ENCODE results near the gene SNX7. TPM values are rescaled to one million over a fixed set of nuclear protein-coding genes. Genes with fewer than 3 reads are reported as not detected.
A peak's percentile ranks its signal among the peaks of the same experiment; 100 is the strongest.

Gene SNX7
- total and polyA plus RNA-seq, 11 donors = 3.9 to 39.1 (median 18.6) TPM

DNA sequence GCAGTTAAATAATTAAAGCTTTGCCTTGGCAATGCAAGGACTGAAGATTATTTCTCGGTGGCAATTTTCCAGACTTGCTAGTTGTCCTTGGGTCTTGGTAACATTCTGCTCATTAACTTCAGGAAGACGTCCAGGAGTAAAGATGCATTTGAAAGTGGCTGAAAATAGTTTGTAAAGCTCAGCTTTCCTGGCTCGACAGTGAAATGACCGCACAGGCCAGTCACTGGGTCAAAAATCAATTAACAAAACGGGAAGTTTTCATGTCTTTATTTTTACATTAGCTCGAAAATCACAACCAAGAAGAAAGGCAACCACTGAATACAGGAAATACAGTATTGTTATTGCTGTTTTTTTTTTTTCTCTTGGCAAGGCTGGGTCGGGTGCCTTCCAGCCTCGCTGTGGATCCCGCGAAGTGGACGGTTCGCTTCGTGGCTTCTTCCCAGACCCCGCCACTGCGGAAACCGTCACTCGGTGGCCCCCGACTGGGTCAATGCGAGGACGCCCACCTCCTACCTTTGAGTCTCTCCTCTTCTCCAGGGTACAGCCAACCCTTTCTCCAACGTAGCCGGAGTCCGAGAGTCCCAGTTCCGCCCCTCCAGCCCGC lies 479 bp upstream of the SNX7 start:
- intact Hi-C loops (cut with DNase I) = no loop called here
- DNase-seq (no peak), ATAC-seq (peak in 3 of 4 donors; percentile 39 to 46 (median 40))
- no peak for TF ChIP-seq POLR2A (IDR thresholded peaks at IDR 0.05)
- TF ChIP-seq, protein P1, sequence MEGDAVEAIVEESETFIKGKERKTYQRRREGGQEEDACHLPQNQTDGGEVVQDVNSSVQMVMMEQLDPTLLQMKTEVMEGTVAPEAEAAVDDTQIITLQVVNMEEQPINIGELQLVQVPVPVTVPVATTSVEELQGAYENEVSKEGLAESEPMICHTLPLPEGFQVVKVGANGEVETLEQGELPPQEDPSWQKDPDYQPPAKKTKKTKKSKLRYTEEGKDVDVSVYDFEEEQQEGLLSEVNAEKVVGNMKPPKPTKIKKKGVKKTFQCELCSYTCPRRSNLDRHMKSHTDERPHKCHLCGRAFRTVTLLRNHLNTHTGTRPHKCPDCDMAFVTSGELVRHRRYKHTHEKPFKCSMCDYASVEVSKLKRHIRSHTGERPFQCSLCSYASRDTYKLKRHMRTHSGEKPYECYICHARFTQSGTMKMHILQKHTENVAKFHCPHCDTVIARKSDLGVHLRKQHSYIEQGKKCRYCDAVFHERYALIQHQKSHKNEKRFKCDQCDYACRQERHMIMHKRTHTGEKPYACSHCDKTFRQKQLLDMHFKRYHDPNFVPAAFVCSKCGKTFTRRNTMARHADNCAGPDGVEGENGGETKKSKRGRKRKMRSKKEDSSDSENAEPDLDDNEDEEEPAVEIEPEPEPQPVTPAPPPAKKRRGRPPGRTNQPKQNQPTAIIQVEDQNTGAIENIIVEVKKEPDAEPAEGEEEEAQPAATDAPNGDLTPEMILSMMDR (IDR thresholded peaks at IDR 0.05) = no peak
- 2 to 3% (median 3%) methylated on average over 25 of the region's 25 CpGs for WGBS, 4 donors
- Histone ChIP-seq H3K9me3 (no peaks in the 10 kb centered on the region), H3K27me3 (peaks cover 0 to 14% (median 0%) of the 10 kb centered on the region in 9 donors), H3K36me3 (no peaks in the 10 kb centered on the region), H3K4me3 (peak overlapping the region; percentile 65 to 88 (median 76)), H3K4me1 (peaks cover 0 to 18% (median 6%) of the 10 kb centered on the region in 12 donors), H3K27ac (peak overlapping the region; percentile 70 to 87 (median 82))

DNA sequence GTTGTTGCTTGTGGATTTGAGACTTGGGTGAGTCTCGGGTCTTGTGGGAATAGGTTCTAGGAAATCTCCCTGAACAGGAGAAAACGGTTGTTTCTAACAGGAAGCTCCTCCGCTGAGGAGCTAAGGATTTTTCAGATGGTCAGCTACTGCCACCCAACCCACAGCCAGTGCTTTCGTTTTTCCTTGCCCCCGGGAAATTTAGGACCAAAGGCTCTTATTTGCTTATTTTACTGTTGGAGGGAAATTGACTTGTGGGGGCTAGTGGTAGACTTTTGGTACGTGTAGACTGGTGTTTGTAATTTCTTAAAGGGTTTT lies 792 bp downstream of the SNX7 start:
- peaks cover 0 to 18% (median 6%) of the 10 kb centered on the region in 12 donors for H3K4me1 ChIP-seq
- H3K9me3 ChIP-seq = no peaks in the 10 kb centered on the region
- H3K27me3 ChIP-seq = peaks cover 0 to 14% (median 0%) of the 10 kb centered on the region in 9 donors
- H3K27ac ChIP-seq = peak overlapping the region; percentile 70 to 87 (median 82)
- peak overlapping the region; percentile 65 to 88 (median 76) for H3K4me3 ChIP-seq
- H3K36me3 ChIP-seq = no peaks in the 10 kb centered on the region
- ATAC-seq = peak in 2 of 4 donors; percentile 18 to 31
- 0 to 2% (median 0%) methylated on average over 6 of the region's 6 CpGs for WGBS, 4 donors
- TF ChIP-seq, protein P1 (IDR thresholded peaks at IDR 0.05) = no peak
- no peak for TF ChIP-seq POLR2A (IDR thresholded peaks at IDR 0.05)
- intact Hi-C loops (cut with DNase I) = no loop called here
- no peak for DNase-seq

DNA sequence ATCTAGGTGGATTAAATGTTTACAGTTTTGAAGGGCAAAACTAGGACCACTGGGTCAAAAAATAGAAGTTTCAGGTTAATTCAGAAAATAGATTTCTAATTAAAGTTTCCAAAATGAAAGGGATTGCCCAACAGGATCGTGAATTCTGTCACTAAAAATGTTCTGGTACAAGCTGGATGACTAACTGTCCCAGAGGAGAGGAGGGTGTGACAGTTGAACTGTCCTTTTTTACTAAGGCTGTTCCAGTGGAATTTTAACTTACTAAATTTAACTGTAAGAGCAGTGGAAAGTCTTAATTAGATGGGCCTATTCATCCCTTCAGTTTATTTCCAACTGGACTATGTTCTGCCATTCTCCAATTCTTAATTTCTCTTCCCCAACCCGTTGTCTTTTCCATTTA lies 7.2 kb downstream of the SNX7 start:
- Histone ChIP-seq H3K9me3 (no peaks in the 10 kb centered on the region), H3K36me3 (no peaks in the 10 kb centered on the region), H3K4me1 (peaks cover 0 to 24% (median 12%) of the 10 kb centered on the region in 12 donors), H3K27me3 (peaks cover 0 to 3% (median 0%) of the 10 kb centered on the region in 9 donors), H3K27ac (peak overlapping the region in 2 of 12 donors; percentile 9 to 22), H3K4me3 (no peak overlapping the region)
- DNase-seq = no peak
- peak; percentile 51 to 74 (median 60) for ATAC-seq
- intact Hi-C loops (cut with DNase I) = loop anchor here in 1 of 10 donors (5.0 kb wide), 1 partner anchor 39 kb away; no protein-coding TSS in a partner anchor
- TF ChIP-seq POLR2A (IDR thresholded peaks at IDR 0.05) = no peak
- TF ChIP-seq, protein P1 (IDR thresholded peaks at IDR 0.05) = no peak
- 41 to 48% (median 46%) methylated on average over 2 of the region's 2 CpGs for WGBS, 4 donors

DNA sequence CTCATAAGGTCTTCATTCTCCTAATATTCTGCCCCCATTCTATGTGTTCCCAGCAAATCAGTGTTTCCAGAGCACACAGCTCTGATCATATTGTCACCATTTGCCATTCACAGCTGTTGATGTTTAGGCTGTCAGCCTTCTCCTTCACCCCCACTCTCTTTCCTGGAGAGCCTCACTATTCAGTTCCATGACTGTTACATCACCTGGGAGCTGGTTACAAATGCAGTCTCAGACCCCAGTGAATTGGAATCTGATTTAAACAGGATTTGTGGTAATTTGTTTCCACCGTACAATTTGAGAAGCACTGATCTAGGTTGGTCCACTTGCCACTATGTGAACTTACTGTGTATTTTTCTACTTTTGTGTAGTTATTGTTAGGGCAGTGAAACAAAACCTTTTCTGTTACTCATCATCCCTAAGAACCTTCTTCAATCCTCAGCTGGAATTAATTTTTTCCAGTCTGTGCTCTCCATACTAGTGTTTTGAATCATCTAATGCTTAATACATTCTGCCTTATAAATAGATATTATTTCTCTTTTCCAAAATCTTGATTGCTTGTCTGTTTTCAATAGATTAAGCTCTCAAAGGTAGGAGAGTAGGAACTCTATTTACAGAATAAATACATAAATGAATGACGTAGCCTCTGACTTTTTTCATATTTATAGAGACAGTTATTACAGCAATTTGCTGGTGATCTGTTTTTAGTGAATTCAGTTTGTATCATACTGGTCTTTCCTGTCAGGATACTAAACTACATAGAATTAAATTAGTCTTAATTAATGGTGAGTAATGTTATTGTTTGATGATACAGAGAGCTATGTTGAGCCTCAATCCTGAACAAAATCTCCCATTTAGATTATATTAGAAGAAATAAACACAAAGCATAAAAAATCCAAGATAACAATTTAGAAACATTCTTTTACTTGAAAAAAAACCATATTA lies 8.1 kb downstream of the SNX7 start:
- Histone ChIP-seq H3K4me1 (peaks cover 0 to 24% (median 12%) of the 10 kb centered on the region in 12 donors), H3K27me3 (no peaks in the 10 kb centered on the region), H3K36me3 (no peaks in the 10 kb centered on the region), H3K9me3 (no peaks in the 10 kb centered on the region), H3K27ac (peak overlapping the region in 1 of 12 donors; percentile 9), H3K4me3 (no peak overlapping the region)
- ATAC-seq = peak in 1 of 4 donors; percentile 32
- intact Hi-C loops (cut with DNase I) = loop anchor here in 1 of 10 donors (5.0 kb wide), 1 partner anchor 38 kb away; no protein-coding TSS in a partner anchor
- DNase-seq = no peak
- TF ChIP-seq, protein P1 (IDR thresholded peaks at IDR 0.05) = no peak
- TF ChIP-seq POLR2A (IDR thresholded peaks at IDR 0.05) = no peak
- 84 to 93% (median 91%) methylated on average over 2 of the region's 2 CpGs for WGBS, 4 donors
